ENCODE results near the gene POU6F2.

POU6F2 gene

DNA sequence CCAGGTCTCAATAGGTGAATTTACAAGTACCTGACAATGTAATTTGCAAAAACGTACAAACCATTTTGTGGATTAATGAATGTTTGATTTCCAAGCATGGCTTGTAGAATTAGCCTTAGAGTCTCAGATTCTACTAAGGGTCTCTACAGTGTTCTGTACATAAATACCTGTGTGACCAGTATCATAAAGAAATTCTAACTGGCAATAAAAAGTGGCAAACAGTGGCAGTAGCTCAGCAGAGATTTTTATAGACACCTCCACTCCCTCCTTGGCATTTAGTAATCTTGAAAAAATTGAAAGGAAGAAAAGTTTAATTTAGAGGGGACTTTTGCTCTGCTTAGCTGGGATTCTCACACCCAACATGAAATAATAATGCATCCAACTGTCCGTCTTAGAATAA, 220.8 kb downstream of the POU6F2 start:
- DNase-seq, result no peak

DNA sequence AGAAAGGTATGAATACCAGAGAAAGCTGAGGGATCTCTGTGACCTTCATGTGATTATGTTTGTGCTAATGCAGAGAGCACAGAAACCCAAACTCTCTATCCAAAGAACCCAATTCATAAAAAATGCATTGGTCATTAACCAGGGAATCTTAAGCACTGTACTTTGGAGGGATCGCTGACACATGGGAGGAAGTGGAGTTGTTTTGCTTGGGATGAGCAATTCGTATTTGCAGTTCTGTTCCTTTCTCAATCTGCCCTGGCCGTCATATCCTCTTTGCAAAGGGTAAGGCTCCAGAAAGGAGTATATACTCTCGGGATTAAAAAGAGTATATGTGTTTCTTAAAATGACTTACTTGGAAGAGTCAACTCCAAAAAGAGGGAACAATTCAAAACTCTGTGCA, 221.3 kb downstream of the POU6F2 start:
- no peak for DNase-seq

GRCh38 chr7:39199951-39200350, 222.2 kb downstream of the POU6F2 start:
- no peak for DNase-seq

DNA sequence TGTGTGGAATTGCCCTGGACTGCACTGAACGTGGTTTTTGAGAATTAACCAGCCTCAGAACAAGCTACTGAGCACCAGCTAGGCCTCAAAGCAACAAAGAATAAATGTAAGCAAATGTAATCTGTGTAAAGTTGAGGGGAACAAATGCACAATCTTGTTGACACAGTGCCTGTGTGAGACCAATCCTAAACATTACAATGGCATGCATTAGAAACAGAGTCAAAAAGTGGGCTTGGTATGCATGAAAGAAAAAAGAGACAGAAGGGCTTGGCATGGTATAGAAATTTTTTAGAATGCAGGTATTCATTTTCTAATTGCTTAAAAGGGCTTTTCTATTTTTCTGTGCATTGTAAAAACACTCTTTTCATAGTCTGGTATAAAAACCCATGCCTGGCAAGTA, 224.3 kb downstream of the POU6F2 start:
- DNase-seq, result no peak

DNA sequence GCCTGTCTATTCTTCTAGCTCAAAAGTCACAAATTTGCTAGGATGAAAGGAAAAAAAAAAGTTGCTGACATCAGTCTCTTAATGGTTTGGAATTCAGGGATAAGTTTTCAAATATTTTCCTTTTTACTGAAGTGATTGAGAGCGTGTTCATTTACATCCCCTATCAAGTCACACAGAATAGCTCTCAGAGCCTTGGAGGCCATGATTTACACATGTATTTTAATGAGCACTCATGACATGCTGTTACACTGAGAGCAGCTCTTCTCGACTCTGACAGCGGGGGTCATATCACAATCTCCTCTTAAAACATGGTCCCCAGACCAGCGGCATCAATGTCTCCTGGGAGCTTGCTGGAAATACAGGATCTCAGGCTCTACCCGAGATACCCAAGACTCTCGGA, 232.7 kb downstream of the POU6F2 start:
- DNase-seq, result no peak

DNA sequence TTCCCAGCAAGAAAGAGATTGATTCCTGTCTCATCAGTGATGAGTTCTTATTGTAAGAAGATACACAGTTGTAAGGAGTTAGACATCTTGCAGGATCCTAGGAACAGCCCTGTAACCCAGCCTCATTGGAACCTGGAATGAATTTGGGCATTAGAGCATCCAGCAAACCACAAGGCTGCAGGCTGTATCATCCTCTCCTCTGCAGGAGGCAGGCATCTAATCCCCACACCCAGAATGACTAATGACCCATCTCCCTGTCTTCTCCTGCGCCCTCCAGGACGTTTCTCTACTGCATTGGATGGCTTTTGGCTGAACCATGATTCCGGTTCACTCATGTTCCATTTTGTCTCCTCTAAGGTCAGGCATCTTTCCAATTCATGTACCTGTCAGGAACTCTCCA, 233.9 kb downstream of the POU6F2 start:
- DNase-seq, result no peak

DNA sequence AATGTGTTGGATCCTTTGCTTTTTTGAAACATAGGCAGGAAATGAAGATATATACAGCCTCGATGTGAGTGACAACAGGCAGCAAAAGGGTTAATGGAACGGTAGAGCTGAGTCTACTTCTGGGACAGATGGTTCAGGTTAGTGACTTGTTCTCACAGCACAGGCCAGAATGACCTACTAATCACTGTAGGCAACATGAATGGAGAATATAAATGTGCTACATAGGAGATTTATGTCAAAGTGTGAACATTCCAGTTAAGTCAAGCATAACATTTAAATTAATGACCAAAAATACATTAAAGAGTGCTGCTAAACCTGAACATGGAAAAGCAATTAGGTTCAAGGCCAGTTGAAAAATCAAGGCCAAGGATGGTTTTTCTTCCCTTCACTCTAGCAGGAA, 235.2 kb downstream of the POU6F2 start:
- no peak for DNase-seq

DNA sequence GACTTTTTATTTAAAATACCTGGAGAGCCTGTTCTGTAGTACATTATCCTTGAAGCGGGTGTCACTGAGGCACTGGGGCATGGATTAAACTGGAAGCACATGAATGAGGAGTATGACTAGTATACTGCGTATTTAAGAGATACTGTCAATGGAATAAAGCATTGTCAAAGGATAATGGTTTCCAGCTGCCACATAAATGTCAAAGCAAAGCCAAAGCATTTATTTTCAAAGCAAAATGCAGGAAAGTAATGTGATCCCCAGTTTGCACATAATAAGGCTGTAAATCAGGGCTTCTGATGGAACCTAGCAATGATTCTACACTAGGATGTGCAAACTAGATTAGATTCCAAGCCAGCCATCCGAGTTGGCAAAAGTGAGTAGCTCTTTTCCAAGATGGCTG, 240.1 kb downstream of the POU6F2 start:
- DNase-seq, result no peak

DNA sequence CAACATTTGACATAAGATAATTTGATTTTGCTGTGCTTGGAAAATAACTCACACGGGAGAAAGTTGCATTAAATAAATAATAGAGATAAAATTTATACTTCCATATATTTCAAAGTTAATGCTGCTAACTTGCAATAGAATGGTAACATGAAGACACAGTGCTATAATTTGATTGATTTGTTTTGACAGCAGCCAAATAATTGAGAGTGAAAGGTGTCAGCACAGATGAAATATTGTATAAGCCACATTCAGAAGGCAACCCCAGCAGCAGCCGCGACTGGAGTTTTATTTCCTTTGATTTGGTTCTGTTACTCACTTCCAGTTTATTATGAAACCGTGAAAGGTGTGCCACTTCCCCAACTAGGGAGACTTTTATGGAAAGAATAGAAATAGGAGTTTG, 242.2 kb downstream of the POU6F2 start:
- DNase-seq, result no peak

GRCh38 chr7:39221901-39222300, 244.2 kb downstream of the POU6F2 start:
- DNase-seq, result no peak

GRCh38 chr7:39228946-39229345, 251.2 kb downstream of the POU6F2 start:
- DNase-seq, result peak; percentile 98

GRCh38 chr7:39233851-39234529, 256.3 kb downstream of the POU6F2 start:
- DNase-seq, result no peak

DNA sequence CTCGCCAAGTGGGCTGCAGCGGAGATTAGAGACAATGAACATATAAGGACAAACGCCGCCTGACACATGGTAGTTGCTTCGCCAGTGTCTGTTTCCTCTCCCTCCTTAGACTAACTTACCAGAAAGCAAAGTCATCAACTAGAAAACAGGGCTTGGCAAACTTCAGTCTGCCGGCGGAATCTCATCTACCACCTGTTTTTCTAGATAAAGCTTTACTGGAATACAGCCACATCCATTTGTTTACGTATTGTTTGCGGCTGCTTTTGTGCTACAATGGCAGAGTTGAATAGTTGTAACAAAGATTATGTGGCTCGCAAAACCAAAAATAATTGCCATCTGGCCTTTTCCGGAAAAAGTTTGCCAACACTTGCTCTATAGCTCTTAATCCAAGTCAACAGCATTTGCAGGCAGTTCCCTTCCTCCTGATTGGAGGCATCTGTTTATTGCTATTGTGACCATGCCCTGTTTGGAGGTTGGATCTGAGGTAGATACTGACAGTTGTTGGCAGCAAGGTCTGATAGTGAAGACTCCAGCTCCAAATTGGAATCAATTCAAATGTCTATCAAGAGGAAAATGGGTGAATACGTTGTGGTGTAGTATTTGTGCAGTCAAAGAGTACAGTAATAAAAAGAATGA, 260.6 kb downstream of the POU6F2 start:
- DNase-seq, result no peak

GRCh38 chr7:39240864-39241263, 263.2 kb downstream of the POU6F2 start:
- DNase-seq, result no peak

DNA sequence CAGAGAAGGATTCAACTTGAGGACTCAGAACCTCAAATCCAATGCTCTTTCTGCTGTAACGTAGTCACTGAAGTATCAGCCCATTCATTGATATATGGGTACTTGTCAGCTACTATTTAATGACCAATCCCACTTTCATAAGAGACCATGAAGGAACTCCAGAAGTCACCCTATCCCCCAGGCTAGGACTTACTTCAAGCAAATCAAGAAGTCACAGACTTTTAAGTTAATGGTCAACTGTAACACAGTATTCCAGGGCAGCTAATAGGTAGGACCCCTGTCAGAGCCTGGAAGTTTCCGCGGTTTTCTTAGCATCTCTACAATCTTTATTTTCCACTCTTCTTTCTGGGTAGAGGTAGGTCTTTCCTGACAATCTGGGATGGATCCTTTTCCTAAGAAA, 269.9 kb downstream of the POU6F2 start:
- DNase-seq, result no peak

DNA sequence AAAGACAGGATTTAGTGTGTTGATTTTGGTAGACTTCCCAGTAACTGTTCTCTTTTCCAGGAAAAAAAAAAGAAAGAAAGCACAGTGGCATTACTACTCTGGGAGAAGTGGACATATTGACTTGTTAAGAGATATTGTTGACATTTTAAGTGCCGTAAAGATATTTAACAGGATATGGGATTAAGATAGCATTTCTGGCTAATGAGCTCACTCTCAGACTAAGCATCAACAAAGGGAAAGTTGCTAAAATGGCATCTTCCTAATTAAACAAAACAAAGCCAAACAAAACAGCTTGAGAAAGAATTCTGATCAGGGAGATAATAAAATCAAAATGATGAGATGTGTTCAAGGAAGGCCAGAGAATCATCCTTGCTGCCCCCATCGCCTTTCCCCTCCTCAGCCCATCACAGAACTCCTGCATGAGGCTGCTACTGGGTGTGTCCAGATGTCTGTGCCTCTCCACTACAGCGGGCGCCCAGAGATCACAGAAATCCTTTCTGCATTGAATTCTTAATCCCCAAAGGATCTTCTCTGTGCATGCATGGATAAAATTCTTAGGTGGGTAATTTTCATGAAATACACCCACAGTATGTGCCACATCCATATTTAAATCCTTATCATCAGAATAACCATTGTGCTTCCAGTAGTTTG, 270.5 kb downstream of the POU6F2 start:
- no peak for DNase-seq

DNA sequence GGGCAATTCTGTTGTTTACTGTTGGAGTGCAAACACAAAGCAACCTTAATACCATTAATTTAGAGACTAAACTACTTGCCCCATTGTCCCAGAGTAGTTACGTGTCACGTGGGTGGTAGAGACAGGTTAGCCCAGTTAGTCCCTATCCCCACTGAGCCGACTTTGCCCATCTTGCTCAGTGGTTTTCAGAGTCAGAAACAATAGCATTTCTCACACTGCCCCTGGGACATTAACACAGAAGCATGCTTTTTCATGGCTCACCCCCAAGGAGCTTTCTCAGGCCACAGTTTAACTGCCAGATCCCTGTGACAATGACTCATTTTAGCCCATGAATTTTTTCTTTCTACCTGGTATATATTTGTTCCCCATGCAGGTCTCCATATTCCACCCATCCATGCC, 271.0 kb downstream of the POU6F2 start:
- no peak for DNase-seq

DNA sequence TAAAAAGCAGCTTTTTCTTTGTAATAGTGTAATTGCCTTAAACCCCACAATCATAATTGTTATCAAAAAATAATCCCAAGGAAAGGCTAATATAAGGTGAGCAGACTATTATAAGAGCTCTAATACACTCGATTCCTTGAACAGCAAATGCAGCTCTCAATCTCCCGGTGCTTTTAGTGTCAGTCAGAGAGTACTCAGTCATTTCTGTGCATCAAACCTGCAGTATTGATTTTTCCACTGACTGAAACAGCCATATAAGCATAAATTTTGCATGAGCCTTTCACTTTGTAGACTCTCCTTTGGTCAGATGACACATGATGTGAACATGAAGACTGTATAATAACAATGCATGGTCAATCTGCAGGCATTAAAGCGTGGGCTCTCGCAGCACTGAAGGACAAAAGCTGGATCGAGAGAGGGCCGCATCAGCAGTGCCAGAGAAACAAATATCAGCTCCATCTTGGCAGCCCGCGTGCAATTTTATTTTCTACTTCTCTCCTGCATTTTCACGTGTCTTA, 272.0 kb downstream of the POU6F2 start:
- DNase-seq, result no peak

GRCh38 chr7:39252916-39253315, 275.2 kb downstream of the POU6F2 start:
- DNase-seq, result no peak

GRCh38 chr7:39259391-39260003, 281.8 kb downstream of the POU6F2 start:
- DNase-seq, result no peak

DNA sequence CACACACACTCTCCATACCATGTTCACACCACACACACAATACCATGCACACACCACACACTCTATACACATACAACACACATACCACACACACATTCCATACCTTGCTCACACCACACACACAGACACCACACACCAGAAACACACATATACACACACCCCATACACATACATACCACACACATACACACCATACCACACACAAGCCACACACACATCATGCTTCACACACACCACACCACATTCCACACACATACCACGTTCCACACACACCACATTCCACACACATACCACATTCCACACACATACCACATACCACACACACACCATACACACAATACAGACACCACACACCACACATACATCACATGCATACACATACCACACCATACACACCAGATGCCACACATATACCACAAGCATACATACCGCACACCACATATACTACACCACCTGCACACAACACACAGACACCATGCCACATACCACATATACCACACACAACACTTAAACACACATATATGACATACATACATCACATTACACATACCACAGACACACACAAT, 282.7 kb downstream of the POU6F2 start:
- no peak for DNase-seq

DNA sequence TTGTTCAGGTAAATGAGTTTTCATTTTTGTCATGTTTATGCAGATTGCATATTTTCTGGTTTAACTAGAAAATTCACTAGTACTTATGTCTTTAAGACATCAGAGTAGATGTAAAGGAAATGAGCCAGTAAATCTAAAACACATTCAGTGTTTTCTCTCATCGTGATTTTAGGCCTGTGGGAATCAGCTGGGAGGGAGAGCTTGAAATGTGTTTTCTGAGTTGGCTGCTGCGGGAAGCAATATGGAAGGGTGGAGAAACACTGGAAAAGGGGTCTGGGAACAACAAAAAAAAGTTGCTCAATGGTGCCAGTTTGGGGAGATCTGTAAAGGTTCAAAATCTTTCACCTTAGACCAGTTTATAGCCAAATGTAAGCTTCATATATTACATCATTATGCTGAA, 284.1 kb downstream of the POU6F2 start:
- no peak for DNase-seq
